Raji (cell line): Measurements from ENCODE around the gene FTO.

ENCODE experiments used
- POLR2A ChIP-seq: IDR thresholded peaks from 2 replicates; pipeline ENCODE4 v1.6.1; 2011; ENCODE audit warnings: low read depth, low read length, control low read depth; ENCODE audit not compliant: insufficient read depth

Gene FTO

GRCh38 chr16:53692146-53692545, 11.8 kb upstream of the FTO start:
- TF ChIP-seq POLR2A, result no peak

GRCh38 chr16:53693320-53693719, 10.6 kb upstream of the FTO start:
- TF ChIP-seq POLR2A, result no peak

- no peak for TF ChIP-seq POLR2A
These were observed 8.9 kb upstream of the FTO start for GRCh38 chr16:53695070-53695469.

DNA sequence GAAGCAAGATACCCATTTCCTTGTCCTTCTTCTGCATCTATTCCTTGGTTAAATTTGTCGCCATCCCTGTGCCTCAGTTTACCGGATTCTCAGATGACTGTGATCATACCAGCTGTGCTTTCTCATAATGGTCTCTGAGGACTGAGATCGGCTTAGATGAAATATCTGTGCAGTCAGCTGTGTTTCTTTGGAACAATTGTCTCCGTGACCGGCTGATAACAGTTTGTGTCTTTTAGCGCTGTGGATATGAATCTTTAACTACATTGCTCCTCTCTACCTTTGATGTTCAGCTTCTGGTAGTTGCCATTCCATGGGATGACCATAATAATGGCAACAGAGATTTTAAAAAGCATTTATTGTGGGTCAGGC, 473 bp downstream of the FTO start:
- TF ChIP-seq POLR2A, result no peak

DNA sequence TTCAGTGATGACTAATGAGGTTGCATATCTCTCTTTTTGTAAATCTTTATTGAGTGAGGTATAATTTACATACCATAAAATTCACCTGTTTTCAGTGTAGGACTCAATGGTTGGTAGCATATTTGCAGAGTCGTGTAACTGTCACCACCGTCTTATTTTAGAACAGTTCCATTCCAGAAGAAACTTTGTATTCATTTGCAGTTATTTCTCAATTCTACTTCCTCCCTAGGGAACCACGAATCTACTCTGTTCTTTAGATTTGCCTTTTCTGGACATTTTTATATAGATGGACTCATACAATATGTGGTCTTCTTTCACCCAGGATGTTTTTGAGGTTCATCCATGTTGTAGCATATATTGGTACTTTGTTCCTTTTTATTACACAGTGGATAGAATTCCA, 3.7 kb downstream of the FTO start:
- no peak for TF ChIP-seq POLR2A

- no peak for TF ChIP-seq POLR2A
These were observed 4.5 kb downstream of the FTO start for GRCh38 chr16:53708490-53708889.

- no peak for TF ChIP-seq POLR2A
These were observed 7.4 kb downstream of the FTO start for GRCh38 chr16:53711390-53711789.

- no peak for TF ChIP-seq POLR2A
These were observed 8.1 kb downstream of the FTO start for GRCh38 chr16:53712065-53712464.

GRCh38 chr16:53713403-53714204, 9.6 kb downstream of the FTO start:
- TF ChIP-seq POLR2A, result no peak

DNA sequence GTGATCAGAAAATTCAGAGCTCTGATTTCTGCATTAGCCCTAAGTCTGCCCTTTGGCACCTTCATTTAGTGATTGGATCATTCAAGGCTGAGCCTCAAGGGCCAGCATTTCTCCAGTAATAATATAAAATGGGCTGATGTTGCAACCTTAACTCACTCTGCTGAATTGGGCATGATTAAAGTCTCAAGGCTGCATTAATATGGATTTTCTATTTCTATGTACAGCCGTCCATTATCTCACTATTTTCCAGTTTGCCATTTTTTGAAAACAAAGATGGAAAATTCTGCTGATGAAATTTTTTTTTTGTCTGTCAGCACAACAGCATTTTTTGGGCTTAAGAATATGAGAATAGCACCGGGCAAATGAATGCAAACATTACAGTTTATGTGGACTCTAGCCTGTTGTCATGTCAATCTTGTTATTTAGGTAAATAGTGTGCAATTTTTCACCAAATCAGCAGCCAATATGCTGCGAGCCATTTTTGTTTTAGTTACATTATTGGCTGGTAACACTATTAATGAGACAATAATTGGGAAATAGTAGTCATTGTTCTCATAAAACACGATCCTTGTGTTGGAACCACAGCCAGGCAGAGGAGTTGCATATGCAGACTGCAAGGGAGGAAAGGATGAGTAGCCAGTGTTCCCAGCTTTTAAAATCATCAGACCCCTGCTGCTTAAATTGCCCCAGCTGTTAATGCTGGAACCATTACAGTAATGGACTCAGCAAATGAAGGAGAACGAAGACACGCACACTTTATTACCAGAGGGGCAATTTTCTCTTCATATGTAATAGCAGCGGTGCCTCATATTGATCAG, 10.5 kb downstream of the FTO start:
- TF ChIP-seq POLR2A, result no peak

DNA sequence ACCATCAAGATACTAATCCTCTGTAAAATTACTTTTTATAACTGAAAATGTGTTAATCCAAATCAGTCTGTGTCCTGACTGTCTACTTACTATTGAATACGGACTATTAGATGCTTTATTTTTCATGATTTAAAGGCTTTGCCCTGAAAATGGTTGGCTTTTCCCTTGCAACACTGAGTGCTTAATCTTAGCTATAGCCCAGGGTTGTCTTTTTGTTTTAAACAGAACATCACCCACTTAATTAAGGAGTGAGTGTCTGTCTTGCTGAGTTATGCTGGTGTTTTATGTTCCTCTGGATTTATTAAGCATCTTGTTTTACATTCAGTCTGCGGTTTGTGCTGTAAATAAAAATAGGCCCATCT, 11.0 kb downstream of the FTO start:
- no peak for TF ChIP-seq POLR2A

GRCh38 chr16:53717577-53717976, 13.6 kb downstream of the FTO start:
- no peak for TF ChIP-seq POLR2A

- no peak for TF ChIP-seq POLR2A
These were observed 17.1 kb downstream of the FTO start for GRCh38 chr16:53721017-53721416.

GRCh38 chr16:53726625-53727024, 22.7 kb downstream of the FTO start:
- no peak for TF ChIP-seq POLR2A

DNA sequence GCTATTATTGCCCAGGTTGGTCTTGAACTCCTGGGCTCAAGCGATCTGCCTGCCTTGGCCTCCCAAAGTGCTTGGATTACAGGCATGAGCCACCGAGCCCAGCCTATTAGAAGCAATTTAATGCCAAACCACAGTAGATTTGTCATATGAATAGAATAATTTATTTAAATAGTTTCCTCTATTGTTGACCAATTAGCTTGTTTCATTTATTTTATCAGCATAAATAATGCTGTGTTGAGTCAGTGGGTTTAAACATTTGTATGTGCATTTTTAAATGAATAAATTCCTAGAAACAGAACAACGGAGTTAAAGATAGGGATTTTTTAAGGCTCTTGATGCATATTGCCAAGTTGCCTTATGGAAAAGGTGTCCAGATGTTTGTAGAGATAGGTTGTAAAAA, 26.7 kb downstream of the FTO start:
- TF ChIP-seq POLR2A, result no peak

- no peak for TF ChIP-seq POLR2A
These were observed 28.5 kb downstream of the FTO start for GRCh38 chr16:53732296-53732929.
